HG03342 (cell line): ENCODE results near the gene MESD.
"Not testable (repeated sequence)": the region's sequence is repeated elsewhere in the genome, so short reads cannot be mapped to it uniquely, and the experiment has no call there.

Source experiments
- ATAC-seq: cut with Tn5 transposase; IDR thresholded peaks from one replicate; pipeline ENCODE4 v1.9.1; 2021; ENCODE audit warnings: mild to moderate bottlenecking, moderate library complexity; ENCODE audit not compliant: unreplicated experiment

MESD gene

GRCh38 chr15:80967451-80967850 lies 22.2 kb downstream of the MESD start:
- no peak for ATAC-seq

- ATAC-seq, result no peak
Observed at GRCh38 chr15:80966431-80967197, 23.0 kb downstream of the MESD start.

- not testable (repeated sequence) for ATAC-seq
Observed at GRCh38 chr15:80965454-80965853, 24.2 kb downstream of the MESD start.

- ATAC-seq, result no peak
Observed at GRCh38 chr15:80958818-80959495, 30.7 kb downstream of the MESD start.

- ATAC-seq, result no peak
Observed at GRCh38 chr15:80957976-80958375, 31.6 kb downstream of the MESD start.

- ATAC-seq, result no peak
Observed at GRCh38 chr15:80957556-80957955, 32.1 kb downstream of the MESD start.

- not testable (repeated sequence) for ATAC-seq
Observed at GRCh38 chr15:80955571-80956452, 33.8 kb downstream of the MESD start.

GRCh38 chr15:80953953-80954778 lies 35.5 kb downstream of the MESD start:
- ATAC-seq, result no peak

- no peak for ATAC-seq
Observed at GRCh38 chr15:80953001-80953952, 36.3 kb downstream of the MESD start.

- no peak for ATAC-seq
Observed at GRCh38 chr15:80951941-80952340, 37.7 kb downstream of the MESD start.

GRCh38 chr15:80950291-80951078 lies 39.1 kb downstream of the MESD start:
- no peak for ATAC-seq

- no peak for ATAC-seq
Observed at GRCh38 chr15:80949756-80950155, 39.9 kb downstream of the MESD start.

- ATAC-seq, result no peak
Observed at GRCh38 chr15:80948651-80949292, 40.8 kb downstream of the MESD start.

- ATAC-seq, result no peak
Observed at GRCh38 chr15:80946576-80946975, 43.0 kb downstream of the MESD start.

GRCh38 chr15:80945605-80946004 lies 44.0 kb downstream of the MESD start:
- no peak for ATAC-seq

GRCh38 chr15:80944818-80945217 lies 44.8 kb downstream of the MESD start:
- no peak for ATAC-seq

- ATAC-seq, result no peak
Observed at GRCh38 chr15:80942746-80943565, 46.7 kb downstream of the MESD start.
